GM12872 (cell line): Measurements from ENCODE around the gene ACSL6.

Experiments
- TF ChIP-seq, protein P1 (sequence below): IDR thresholded peaks from 3 replicates; pipeline ENCODE4 v1.5.1; 2011; ENCODE audit warnings: low read depth, mild to moderate bottlenecking, low read length, moderate library complexity; ENCODE audit not compliant: insufficient read depth

The ACSL6 gene

GRCh38 chr5:132025403-132025971, 14.0 kb upstream of the ACSL6 start:
- TF ChIP-seq, protein P1, sequence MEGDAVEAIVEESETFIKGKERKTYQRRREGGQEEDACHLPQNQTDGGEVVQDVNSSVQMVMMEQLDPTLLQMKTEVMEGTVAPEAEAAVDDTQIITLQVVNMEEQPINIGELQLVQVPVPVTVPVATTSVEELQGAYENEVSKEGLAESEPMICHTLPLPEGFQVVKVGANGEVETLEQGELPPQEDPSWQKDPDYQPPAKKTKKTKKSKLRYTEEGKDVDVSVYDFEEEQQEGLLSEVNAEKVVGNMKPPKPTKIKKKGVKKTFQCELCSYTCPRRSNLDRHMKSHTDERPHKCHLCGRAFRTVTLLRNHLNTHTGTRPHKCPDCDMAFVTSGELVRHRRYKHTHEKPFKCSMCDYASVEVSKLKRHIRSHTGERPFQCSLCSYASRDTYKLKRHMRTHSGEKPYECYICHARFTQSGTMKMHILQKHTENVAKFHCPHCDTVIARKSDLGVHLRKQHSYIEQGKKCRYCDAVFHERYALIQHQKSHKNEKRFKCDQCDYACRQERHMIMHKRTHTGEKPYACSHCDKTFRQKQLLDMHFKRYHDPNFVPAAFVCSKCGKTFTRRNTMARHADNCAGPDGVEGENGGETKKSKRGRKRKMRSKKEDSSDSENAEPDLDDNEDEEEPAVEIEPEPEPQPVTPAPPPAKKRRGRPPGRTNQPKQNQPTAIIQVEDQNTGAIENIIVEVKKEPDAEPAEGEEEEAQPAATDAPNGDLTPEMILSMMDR: no peak

DNA sequence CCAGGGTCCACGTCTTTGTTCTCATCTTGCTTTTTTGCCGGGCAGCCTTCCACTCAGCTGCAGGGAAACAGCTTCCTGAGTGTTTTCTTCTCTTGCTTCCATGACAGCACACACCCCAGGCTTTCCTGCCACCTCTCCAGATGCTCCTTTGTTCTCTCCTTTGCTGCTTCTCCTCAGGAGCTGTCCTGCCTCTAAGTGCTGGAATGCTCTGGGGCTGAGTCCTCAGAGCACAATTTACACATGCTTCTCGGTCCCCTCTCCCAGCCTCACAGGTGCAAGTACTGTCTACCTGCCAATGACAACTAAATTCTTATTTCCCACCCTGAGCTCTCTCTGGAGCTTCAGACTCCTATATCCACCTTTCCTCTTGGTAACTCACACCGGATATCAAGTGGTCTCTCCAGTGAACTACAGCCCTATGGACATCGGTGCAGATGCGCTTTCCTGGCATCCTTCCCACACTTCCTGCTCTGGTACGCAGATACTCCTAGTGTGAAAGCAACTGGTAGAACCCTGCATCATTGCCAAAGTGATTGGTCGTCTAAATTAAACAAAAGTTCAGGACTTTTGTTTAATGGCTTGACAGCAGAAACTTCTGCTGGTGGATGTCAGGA, 13.4 kb upstream of the ACSL6 start:
- TF ChIP-seq, protein P1: no peak

DNA sequence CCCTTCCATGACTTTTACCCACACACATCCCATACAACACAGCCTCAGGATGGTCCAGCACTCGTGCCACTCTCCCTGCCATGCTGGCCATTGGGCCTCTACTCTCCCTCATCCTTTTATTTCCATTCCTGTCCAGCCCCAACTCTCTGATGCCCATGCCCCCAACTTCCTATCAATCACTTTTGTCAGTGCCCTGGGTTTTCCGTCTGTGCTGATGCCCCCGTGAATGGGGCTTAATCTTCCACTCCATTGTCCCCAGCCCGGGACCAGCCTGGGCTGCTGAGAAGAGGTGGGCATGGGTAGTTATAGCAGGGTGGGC, 12.6 kb upstream of the ACSL6 start:
- TF ChIP-seq, protein P1: no peak

GRCh38 chr5:132023258-132024116, 12.0 kb upstream of the ACSL6 start:
- TF ChIP-seq, protein P1: no peak

- TF ChIP-seq, protein P1: no peak
Observed at GRCh38 chr5:132022737-132023136, 11.3 kb upstream of the ACSL6 start.

DNA sequence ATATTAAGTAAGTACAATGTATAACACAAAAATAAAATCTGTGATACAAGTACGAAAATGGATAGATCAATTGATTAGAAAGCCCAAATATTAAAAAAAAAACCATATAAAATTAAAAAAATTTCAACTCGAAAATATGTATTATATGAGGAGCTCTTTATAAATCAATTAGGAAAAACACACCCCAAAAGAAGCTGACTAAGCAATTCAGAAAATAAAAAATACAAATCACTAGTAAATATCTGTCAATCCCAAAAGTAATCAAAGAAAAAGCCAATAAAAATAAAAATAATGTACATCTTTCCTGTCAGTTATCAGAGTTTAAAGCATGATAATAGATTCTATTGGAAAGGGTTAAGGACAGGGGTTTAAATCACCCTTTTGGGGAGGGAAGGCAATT, 10.2 kb upstream of the ACSL6 start:
- TF ChIP-seq, protein P1: no peak

GRCh38 chr5:132020568-132021339, 9.3 kb upstream of the ACSL6 start:
- TF ChIP-seq, protein P1: no peak
